GM23338 (cell line): Measurements from ENCODE around the gene STK4.

Experiments used
- CTCF ChIP-seq, 2 experiments: fragments of 200-600 bp in 1 of 2; sonication (generic) in 1 of 2; conservative IDR thresholded peaks; 2 replicates each; pipeline versions ENCODE4 v1.5.1 to v1.6.1; 2016 to 2017; ENCODE audit warnings: antibody characterized with exemption in 2 of 2, low read depth in 2 of 2, mild to moderate bottlenecking in 2 of 2, moderate library complexity in 1 of 2
- POLR2AphosphoS5 ChIP-seq: IDR thresholded peaks from 2 replicates; pipeline ENCODE4 v1.6.1; 2016; ENCODE audit warnings: antibody characterized with exemption, low read depth
- REST ChIP-seq: IDR thresholded peaks from one replicate; pipeline ENCODE4 v1.6.1; 2018; ENCODE audit warnings: antibody characterized with exemption; ENCODE audit not compliant: unreplicated experiment
- ZNF114 ChIP-seq: fragments of 250-450 bp; sonication (Bioruptor Pico); IDR thresholded peaks from 2 replicates; pipeline ENCODE4 v1.5.0; 2020; ENCODE audit warnings: mild to moderate bottlenecking, moderate library complexity

- TF ChIP-seq CTCF (conservative IDR thresholded peaks at IDR 0.05; ENCODE audit: low read depth in 2 of 2) = no peak
- no peak for TF ChIP-seq REST
- TF ChIP-seq POLR2AphosphoS5 = no peak
- TF ChIP-seq ZNF114 = no peak
These were observed 17.8 kb upstream of the STK4 start for GRCh38 chr20:44948513-44948912.
